Body of pancreas (tissue), 4 donors: ENCODE measurements around the gene CTTNBP2. TPM values are rescaled to one million over a fixed set of nuclear protein-coding genes. Genes with fewer than 3 reads are reported as not detected.
A peak's percentile ranks its signal among the peaks of the same experiment; 100 is the strongest.

Experiments used
- ATAC-seq: fragments of 150-250 bp; one replicate; pipeline ENCODE4 v1.9.1; 2016
- DNase-seq, 4 donors: peaks; one replicate each; pipeline ENCODE4 v3.0.0-alpha.2; 2019
- H3K27ac ChIP-seq, 4 donors: fragments of 200-600 bp; sonication (generic); 1 replicate in 3 of 4; 2 replicates in 1 of 4; pipeline versions ENCODE4 v1.5.1 to v1.6.1; 2016 to 2019; ENCODE audit warnings: mild to moderate bottlenecking in 1 of 4, mixed read lengths in 1 of 4, moderate library complexity in 1 of 4
- H3K27me3 ChIP-seq, 2 donors: fragments of 200-600 bp; sonication (generic); one replicate each; pipeline ENCODE4 v1.6.0; 2016; ENCODE audit warnings: mild to moderate bottlenecking in 1 of 2
- H3K36me3 ChIP-seq, 2 donors: fragments of 200-600 bp; sonication (generic); replicated peaks in 1 of 2; 2 replicates each; pipeline ENCODE4 v1.5.1; 2016; ENCODE audit warnings: low read depth in 2 of 2; ENCODE audit not compliant: insufficient read depth in 1 of 2
- H3K4me1 ChIP-seq: fragments of 200-600 bp; sonication (generic); one replicate; pipeline ENCODE4 v1.6.0; 2016
- H3K4me3 ChIP-seq, 2 donors: fragments of 200-600 bp; sonication (generic); 1 replicate in 1 of 2; 2 replicates in 1 of 2; pipeline ENCODE4 v1.5.1; 2016 to 2019
- H3K9me3 ChIP-seq, 3 donors: fragments of 200-600 bp; sonication (generic); 1 replicate in 2 of 3; 2 replicates in 1 of 3; pipeline ENCODE4 v1.5.1; 2016
- CTCF ChIP-seq, 7 experiments: fragments of 450-650 bp in 4 of 7; fragments of 200-600 bp in 3 of 7; sonication (generic) in 3 of 7; IDR thresholded peaks; one replicate each; pipeline ENCODE4 v1.5.1; 2016 to 2019; ENCODE audit warnings: antibody characterized with exemption in 7 of 7
- POLR2A ChIP-seq, 3 donors: fragments of 450-650 bp; IDR thresholded peaks; one replicate each; pipeline ENCODE4 v1.6.1; 2016; ENCODE audit warnings: antibody characterized with exemption in 3 of 3, mild to moderate bottlenecking in 2 of 3
- WGBS, 2 donors: methylation state at CpG; one replicate each; pipeline ENCODE4 v1.1.5; 2017; 5-methylcytosine and 5-hydroxymethylcytosine counted together
- intact Hi-C: fragments of 100-400 bp; cut with DNase I; formaldehyde crosslinking; loops from one replicate; pipeline ENCODE4 v1.15.1; 2023
- total RNA-seq, 2 donors: library from RNA; depleted of rRNA; stranded (reverse); fragments of >200 nt; gene quantifications; one replicate each; pipeline ENCODE4 v1.1.0, GENCODE V29; 2016

The CTTNBP2 gene, protein sequence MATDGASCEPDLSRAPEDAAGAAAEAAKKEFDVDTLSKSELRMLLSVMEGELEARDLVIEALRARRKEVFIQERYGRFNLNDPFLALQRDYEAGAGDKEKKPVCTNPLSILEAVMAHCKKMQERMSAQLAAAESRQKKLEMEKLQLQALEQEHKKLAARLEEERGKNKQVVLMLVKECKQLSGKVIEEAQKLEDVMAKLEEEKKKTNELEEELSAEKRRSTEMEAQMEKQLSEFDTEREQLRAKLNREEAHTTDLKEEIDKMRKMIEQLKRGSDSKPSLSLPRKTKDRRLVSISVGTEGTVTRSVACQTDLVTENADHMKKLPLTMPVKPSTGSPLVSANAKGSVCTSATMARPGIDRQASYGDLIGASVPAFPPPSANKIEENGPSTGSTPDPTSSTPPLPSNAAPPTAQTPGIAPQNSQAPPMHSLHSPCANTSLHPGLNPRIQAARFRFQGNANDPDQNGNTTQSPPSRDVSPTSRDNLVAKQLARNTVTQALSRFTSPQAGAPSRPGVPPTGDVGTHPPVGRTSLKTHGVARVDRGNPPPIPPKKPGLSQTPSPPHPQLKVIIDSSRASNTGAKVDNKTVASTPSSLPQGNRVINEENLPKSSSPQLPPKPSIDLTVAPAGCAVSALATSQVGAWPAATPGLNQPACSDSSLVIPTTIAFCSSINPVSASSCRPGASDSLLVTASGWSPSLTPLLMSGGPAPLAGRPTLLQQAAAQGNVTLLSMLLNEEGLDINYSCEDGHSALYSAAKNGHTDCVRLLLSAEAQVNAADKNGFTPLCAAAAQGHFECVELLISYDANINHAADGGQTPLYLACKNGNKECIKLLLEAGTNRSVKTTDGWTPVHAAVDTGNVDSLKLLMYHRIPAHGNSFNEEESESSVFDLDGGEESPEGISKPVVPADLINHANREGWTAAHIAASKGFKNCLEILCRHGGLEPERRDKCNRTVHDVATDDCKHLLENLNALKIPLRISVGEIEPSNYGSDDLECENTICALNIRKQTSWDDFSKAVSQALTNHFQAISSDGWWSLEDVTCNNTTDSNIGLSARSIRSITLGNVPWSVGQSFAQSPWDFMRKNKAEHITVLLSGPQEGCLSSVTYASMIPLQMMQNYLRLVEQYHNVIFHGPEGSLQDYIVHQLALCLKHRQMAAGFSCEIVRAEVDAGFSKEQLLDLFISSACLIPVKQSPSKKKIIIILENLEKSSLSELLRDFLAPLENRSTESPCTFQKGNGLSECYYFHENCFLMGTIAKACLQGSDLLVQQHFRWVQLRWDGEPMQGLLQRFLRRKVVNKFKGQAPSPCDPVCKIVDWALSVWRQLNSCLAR (N-terminal part only)
- 10 to 100 TPM; 18.5 to 25.7 TPM for total RNA-seq

DNA sequence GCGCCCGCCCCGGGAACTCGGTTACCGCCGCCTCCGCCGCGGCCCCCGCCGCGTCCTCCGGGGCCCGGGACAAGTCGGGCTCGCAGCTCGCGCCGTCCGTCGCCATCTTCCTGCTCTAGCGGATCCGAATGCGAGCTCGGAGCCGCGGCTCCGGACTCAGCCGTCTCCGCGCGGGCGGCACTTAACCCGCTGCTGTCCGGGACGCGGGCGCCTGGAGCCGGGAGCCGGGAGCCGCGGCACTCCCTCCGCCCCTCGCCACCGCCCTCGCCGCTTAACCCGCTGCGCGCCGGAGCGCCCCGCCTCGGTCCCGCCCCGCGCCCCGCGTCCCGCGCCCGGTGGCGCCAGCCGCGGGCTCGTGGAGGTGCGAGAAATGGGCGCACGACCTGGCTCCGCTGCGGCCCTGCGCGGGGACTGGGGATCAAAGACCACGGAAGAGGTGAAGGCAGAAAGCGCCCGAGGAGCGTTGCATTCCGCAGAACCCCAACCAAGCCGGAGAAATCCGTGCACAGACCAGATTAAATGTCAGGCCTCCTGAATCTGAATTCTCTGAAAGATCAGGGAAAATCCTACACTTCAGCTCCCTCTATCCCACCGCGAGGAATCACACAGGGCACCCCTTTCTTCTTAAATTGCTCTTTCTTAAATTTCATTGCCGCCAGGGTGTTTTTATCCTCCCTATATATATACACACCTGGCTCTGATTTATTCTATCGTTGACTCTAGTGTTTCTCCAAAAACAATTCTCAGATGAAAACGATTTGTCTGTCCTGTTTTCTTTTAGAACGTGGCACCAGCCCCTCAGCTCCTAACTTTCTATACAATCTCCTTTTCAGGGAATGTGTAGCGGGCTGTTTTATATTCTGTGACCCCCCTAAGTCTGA lies at the start of gene CTTNBP2:
Gene CTTNBP2 (minus strand): TSS at position 132 of the 881 bp plus-strand sequence. CDS start 26 bp downstream, at position 106.
- TF ChIP-seq CTCF (IDR thresholded peaks at IDR 0.05) (peak in 2 of 7 experiments; percentile 13 to 21), POLR2A (IDR thresholded peaks at IDR 0.05) (peak in 1 of 3 donors; percentile 33)
- peak; percentile 50 to 72 (median 58) for DNase-seq

GRCh38 chr7:117916309-117916708 lies 43.1 kb upstream of the CTTNBP2 start:
- ATAC-seq (no peak), DNase-seq (no peak)
- no peak for TF ChIP-seq CTCF (IDR thresholded peaks at IDR 0.05)
- no peak for TF ChIP-seq POLR2A (IDR thresholded peaks at IDR 0.05)
- WGBS, 2 donors = 82 to 93% methylated on average over 2 of the region's 2 CpGs
- intact Hi-C loops = no loop called here
- H3K36me3 ChIP-seq = no peaks in the 10 kb centered on the region
- no peaks in the 10 kb centered on the region for H3K4me1 ChIP-seq
- no peaks in the 10 kb centered on the region for H3K9me3 ChIP-seq
- no peak overlapping the region for H3K4me3 ChIP-seq
- no peak overlapping the region for H3K27ac ChIP-seq
- no peaks in the 10 kb centered on the region for H3K27me3 ChIP-seq

More for the DNA sequence above, at the start of gene CTTNBP2:
- 2 to 6% methylated on average over 24 to 87 of the region's 87 CpGs for WGBS, 2 donors
- no peaks in the 10 kb centered on the region for H3K27me3 ChIP-seq
- H3K27ac ChIP-seq = peak within 1 kb of the TSS; percentile 34 to 77 (median 70)
- H3K4me3 ChIP-seq = peak within 1 kb of the TSS; percentile 72 to 80
- H3K4me1 ChIP-seq = peaks cover 15% of the 10 kb centered on the region
- no peaks in the 10 kb centered on the region for H3K9me3 ChIP-seq
- no peaks in the 10 kb centered on the region for H3K36me3 ChIP-seq
- intact Hi-C loops = no loop called here
- peak; percentile 74 for ATAC-seq

DNA sequence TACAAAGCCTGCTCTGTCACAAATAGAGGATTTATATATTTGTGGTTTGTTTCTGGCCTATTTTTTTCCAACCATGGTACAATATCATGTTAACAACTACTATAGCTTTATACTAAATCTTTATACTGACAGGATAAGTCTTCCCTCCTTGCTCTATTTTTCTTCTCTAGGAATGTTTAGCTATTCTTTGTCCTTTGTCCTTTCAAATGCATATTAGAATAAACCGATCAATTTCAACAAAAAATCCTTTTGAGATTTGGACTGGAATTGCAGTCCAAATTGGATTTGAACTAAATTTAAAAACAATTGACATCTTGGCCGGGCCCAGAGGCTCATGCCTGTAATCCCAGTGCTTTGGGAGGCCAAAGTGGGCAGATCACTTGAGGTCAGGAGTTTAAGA lies 39.2 kb upstream of the CTTNBP2 start:
- Histone ChIP-seq H3K27ac (no peak overlapping the region), H3K27me3 (no peaks in the 10 kb centered on the region), H3K9me3 (no peaks in the 10 kb centered on the region), H3K4me3 (no peak overlapping the region), H3K36me3 (no peaks in the 10 kb centered on the region), H3K4me1 (peaks cover 6% of the 10 kb centered on the region)
- ATAC-seq = no peak
- no peak for DNase-seq
- intact Hi-C loops = no loop called here
- no peak for TF ChIP-seq POLR2A (IDR thresholded peaks at IDR 0.05)
- TF ChIP-seq CTCF (IDR thresholded peaks at IDR 0.05) = no peak
- 83 to 88% methylated on average over 2 of the region's 2 CpGs for WGBS, 2 donors
